PC-9 (cell line): ENCODE results near the gene FRG2.

Experiments
- EZH2 ChIP-seq: fragments of 200-600 bp; sonication (generic); IDR thresholded peaks from 2 replicates; pipeline ENCODE4 v1.8.0; 2017; ENCODE audit warnings: antibody characterized with exemption, low read depth
- TF ChIP-seq, protein P1 (sequence below): fragments of 200-600 bp; sonication (generic); conservative IDR thresholded peaks from 2 replicates; pipeline ENCODE4 v1.6.1; 2017; ENCODE audit warnings: mixed run types, antibody characterized with exemption, mild to moderate bottlenecking, moderate library complexity

DNA sequence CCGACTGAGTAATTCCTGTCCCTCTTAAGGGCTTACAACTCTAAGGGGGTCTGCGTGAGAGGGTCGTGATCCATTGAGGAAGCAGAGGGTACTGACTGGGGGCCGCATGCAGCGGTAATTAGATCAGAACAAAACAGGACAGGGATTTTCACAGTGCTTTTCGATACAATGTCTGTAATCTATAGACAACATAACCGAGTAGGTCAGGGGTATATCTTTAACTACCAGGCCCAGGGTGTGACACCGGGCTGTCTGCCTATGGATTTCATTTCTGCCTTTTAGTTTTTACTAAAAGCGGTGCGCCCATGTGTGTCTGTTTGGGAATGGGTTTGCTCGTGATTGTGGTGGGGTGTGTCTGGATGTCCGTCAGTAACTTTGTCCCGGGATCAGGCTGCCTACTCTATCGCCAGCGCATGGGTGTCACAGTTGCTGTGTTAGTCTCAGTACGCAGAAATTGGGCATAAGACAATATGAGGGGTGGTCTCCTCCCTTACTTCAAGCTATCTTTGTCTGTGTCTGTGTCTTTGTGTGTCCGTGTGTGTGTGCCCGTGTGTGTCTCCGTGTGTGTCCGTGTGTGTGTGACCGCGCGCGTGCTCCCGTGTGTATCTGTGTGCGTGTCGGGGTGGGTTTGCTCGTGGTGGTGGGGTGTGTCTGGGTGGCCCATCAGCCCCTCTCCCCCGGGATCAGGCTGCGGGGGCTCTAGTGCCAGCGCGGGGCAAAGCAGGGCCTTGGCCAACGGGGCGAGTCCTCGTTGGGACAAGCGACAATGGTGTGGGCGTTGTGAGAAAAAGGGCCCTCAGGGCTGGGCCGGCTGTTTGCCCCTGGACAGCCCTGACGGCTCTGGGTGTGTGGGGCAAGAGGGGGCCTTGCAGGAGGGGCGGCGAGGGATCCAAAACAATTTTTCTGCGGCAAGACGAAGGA, 10.4 kb downstream of the FRG2 start:
- TF ChIP-seq, protein P1, sequence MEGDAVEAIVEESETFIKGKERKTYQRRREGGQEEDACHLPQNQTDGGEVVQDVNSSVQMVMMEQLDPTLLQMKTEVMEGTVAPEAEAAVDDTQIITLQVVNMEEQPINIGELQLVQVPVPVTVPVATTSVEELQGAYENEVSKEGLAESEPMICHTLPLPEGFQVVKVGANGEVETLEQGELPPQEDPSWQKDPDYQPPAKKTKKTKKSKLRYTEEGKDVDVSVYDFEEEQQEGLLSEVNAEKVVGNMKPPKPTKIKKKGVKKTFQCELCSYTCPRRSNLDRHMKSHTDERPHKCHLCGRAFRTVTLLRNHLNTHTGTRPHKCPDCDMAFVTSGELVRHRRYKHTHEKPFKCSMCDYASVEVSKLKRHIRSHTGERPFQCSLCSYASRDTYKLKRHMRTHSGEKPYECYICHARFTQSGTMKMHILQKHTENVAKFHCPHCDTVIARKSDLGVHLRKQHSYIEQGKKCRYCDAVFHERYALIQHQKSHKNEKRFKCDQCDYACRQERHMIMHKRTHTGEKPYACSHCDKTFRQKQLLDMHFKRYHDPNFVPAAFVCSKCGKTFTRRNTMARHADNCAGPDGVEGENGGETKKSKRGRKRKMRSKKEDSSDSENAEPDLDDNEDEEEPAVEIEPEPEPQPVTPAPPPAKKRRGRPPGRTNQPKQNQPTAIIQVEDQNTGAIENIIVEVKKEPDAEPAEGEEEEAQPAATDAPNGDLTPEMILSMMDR, result no peak
- no peak for TF ChIP-seq EZH2
